AG08396 (cell line): ENCODE data around the gene PLCB4.
"Not testable (repeated sequence)": the region's sequence is repeated elsewhere in the genome, so short reads cannot be mapped to it uniquely, and the experiment has no call there.

ENCODE experiments used
- DNase-seq: peaks from one replicate; pipeline ENCODE4 v3.0.0; 2012; ENCODE audit warnings: low spot score, mixed read lengths

The PLCB4 gene

GRCh38 chr20:9068841-9069663, at the start of gene PLCB4:
TSS of gene PLCB4 (plus strand) at chr20:9069087. CDS start at chr20:9307815, 238,728 bp downstream.
- DNase-seq, result peak; percentile 65

- no peak for DNase-seq
Measured at GRCh38 chr20:9019833-9020232, 49.1 kb upstream of the PLCB4 start.

GRCh38 chr20:9021216-9021615, 47.7 kb upstream of the PLCB4 start:
- DNase-seq, result no peak

GRCh38 chr20:9021699-9022098, 47.2 kb upstream of the PLCB4 start:
- no peak for DNase-seq

GRCh38 chr20:9022376-9022775, 46.5 kb upstream of the PLCB4 start:
- no peak for DNase-seq

GRCh38 chr20:9024606-9025005, 44.3 kb upstream of the PLCB4 start:
- no peak for DNase-seq

- no peak for DNase-seq
Measured at GRCh38 chr20:9025011-9025410, 43.9 kb upstream of the PLCB4 start.

GRCh38 chr20:9025643-9026042, 43.2 kb upstream of the PLCB4 start:
- DNase-seq, result peak; percentile 14

GRCh38 chr20:9027626-9028025, 41.3 kb upstream of the PLCB4 start:
- DNase-seq, result no peak

- DNase-seq, result no peak
Measured at GRCh38 chr20:9028419-9028818, 40.5 kb upstream of the PLCB4 start.

- peak; percentile 15 for DNase-seq
Measured at GRCh38 chr20:9031991-9032390, 36.9 kb upstream of the PLCB4 start.

GRCh38 chr20:9032758-9033157, 36.1 kb upstream of the PLCB4 start:
- DNase-seq, result peak; percentile 19

- peak; percentile 32 for DNase-seq
Measured at GRCh38 chr20:9035126-9035525, 33.8 kb upstream of the PLCB4 start.

- no peak for DNase-seq
Measured at GRCh38 chr20:9036593-9036992, 32.3 kb upstream of the PLCB4 start.

- DNase-seq, result no peak
Measured at GRCh38 chr20:9038791-9039535, 29.9 kb upstream of the PLCB4 start.

- peak; percentile 17 for DNase-seq
Measured at GRCh38 chr20:9040863-9041524, 27.9 kb upstream of the PLCB4 start.

GRCh38 chr20:9043364-9043763, 25.5 kb upstream of the PLCB4 start:
- DNase-seq, result no peak

- not testable (repeated sequence) for DNase-seq
Measured at GRCh38 chr20:9047928-9048327, 21.0 kb upstream of the PLCB4 start.

- DNase-seq, result peak; percentile 75
Measured at GRCh38 chr20:9051508-9051907, 17.4 kb upstream of the PLCB4 start.

- DNase-seq, result no peak
Measured at GRCh38 chr20:9052136-9052535, 16.8 kb upstream of the PLCB4 start.

- DNase-seq, result no peak
Measured at GRCh38 chr20:9053108-9053507, 15.8 kb upstream of the PLCB4 start.

GRCh38 chr20:9054176-9054575, 14.7 kb upstream of the PLCB4 start:
- no peak for DNase-seq

GRCh38 chr20:9059931-9060330, 9.0 kb upstream of the PLCB4 start:
- DNase-seq, result no peak
